ENCODE results near the gene PTPRC.

GRCh38 chr1:198601936-198602889 is 36.6 kb upstream of the PTPRC start:
- TF ChIP-seq CTCF (IDR thresholded peaks at IDR 0.05), result no peak
- no peak for TF ChIP-seq POLR2A (IDR thresholded peaks at IDR 0.05)
